ENCODE results near the gene USP31. TPM values are rescaled to one million over a fixed set of nuclear protein-coding genes. Genes with fewer than 3 reads are reported as not detected.
"Not testable (repeated sequence)": the region's sequence is repeated elsewhere in the genome, so short reads cannot be mapped to it uniquely, and the experiment has no call there.

Gene USP31
- total RNA-seq, 1 donor from 2014 or later: 10.1 TPM

- ATAC-seq (no peak), DNase-seq (ENCODE audit: low spot score) (no peak)
These were observed 11.3 kb upstream of the USP31 start for GRCh38 chr16:23160574-23160973.

GRCh38 chr16:23160082-23160481 lies 10.8 kb upstream of the USP31 start:
- no peak for ATAC-seq
- no peak for DNase-seq (ENCODE audit: low spot score)

- ATAC-seq: no peak
- no peak for DNase-seq (ENCODE audit: low spot score)
These were observed 8.9 kb upstream of the USP31 start for GRCh38 chr16:23158114-23158513.

GRCh38 chr16:23156946-23157460 lies 7.8 kb upstream of the USP31 start:
- DNase-seq (ENCODE audit: low spot score): no peak
- ATAC-seq: no peak

- ATAC-seq: no peak
These were observed 6.9 kb upstream of the USP31 start for GRCh38 chr16:23156110-23156509.

GRCh38 chr16:23155445-23156049 lies 6.3 kb upstream of the USP31 start:
- no peak for DNase-seq (ENCODE audit: low spot score)
- peak; percentile 95 for ATAC-seq

More at GRCh38 chr16:23156110-23156509, 6.9 kb upstream of the USP31 start:
- no peak for DNase-seq (ENCODE audit: low spot score)

GRCh38 chr16:23152386-23153178 lies 3.3 kb upstream of the USP31 start:
- ATAC-seq (no peak), DNase-seq (ENCODE audit: low spot score) (no peak)

GRCh38 chr16:23149993-23150364 lies 727 bp upstream of the USP31 start:
- ATAC-seq: no peak
- no peak for DNase-seq (ENCODE audit: low spot score)

- DNase-seq (ENCODE audit: low spot score) (peak; percentile 94), ATAC-seq (peak; percentile 82)
These were observed 562 bp downstream of the USP31 start for GRCh38 chr16:23148513-23149266.

GRCh38 chr16:23148166-23148512 lies 1.1 kb downstream of the USP31 start:
- ATAC-seq (no peak), DNase-seq (ENCODE audit: low spot score) (no peak)

GRCh38 chr16:23147666-23148065 lies 1.6 kb downstream of the USP31 start:
- no peak for ATAC-seq
- no peak for DNase-seq (ENCODE audit: low spot score)

- no peak for DNase-seq (ENCODE audit: low spot score)
- ATAC-seq: no peak
These were observed 2.2 kb downstream of the USP31 start for GRCh38 chr16:23146877-23147601.

- ATAC-seq (no peak), DNase-seq (ENCODE audit: low spot score) (no peak)
These were observed 3.6 kb downstream of the USP31 start for GRCh38 chr16:23145608-23146007.

GRCh38 chr16:23145186-23145585 lies 4.1 kb downstream of the USP31 start:
- ATAC-seq (no peak), DNase-seq (ENCODE audit: low spot score) (no peak)

GRCh38 chr16:23144393-23144792 lies 4.9 kb downstream of the USP31 start:
- not testable (repeated sequence) for ATAC-seq; DNase-seq (ENCODE audit: low spot score)

- ATAC-seq (no peak), DNase-seq (ENCODE audit: low spot score) (no peak)
These were observed 5.9 kb downstream of the USP31 start for GRCh38 chr16:23143391-23143790.

GRCh38 chr16:23141959-23142740 lies 7.1 kb downstream of the USP31 start:
- ATAC-seq: peak; percentile 68
- DNase-seq (ENCODE audit: low spot score): no peak

- ATAC-seq: no peak
- DNase-seq (ENCODE audit: low spot score): no peak
These were observed 7.8 kb downstream of the USP31 start for GRCh38 chr16:23141500-23141899.

- DNase-seq (ENCODE audit: low spot score) (no peak), ATAC-seq (no peak)
These were observed 8.2 kb downstream of the USP31 start for GRCh38 chr16:23141033-23141432.

- DNase-seq (ENCODE audit: low spot score) (no peak), ATAC-seq (no peak)
These were observed 9.1 kb downstream of the USP31 start for GRCh38 chr16:23140107-23140506.
